Activated T-cell treated with anti-CD3 and anti-CD28 coated beads, Interleukin-2, amount 50 U/mL, for 1 hour (primary cell): ENCODE measurements around the gene MIF.
"Not testable (repeated sequence)": the region's sequence is repeated elsewhere in the genome, so short reads cannot be mapped to it uniquely, and the experiment has no call there.

Experiments
- DNase-seq: peaks from one replicate; pipeline ENCODE4 v3.0.0-alpha.2; 2020

MIF gene

GRCh38 chr22:23904573-23905254, 10.5 kb downstream of the MIF start:
- DNase-seq = no peak

- no peak for DNase-seq
These were observed 12.5 kb downstream of the MIF start for GRCh38 chr22:23906641-23907040.

GRCh38 chr22:23907423-23907822, 13.2 kb downstream of the MIF start:
- DNase-seq = not testable (repeated sequence)

DNA sequence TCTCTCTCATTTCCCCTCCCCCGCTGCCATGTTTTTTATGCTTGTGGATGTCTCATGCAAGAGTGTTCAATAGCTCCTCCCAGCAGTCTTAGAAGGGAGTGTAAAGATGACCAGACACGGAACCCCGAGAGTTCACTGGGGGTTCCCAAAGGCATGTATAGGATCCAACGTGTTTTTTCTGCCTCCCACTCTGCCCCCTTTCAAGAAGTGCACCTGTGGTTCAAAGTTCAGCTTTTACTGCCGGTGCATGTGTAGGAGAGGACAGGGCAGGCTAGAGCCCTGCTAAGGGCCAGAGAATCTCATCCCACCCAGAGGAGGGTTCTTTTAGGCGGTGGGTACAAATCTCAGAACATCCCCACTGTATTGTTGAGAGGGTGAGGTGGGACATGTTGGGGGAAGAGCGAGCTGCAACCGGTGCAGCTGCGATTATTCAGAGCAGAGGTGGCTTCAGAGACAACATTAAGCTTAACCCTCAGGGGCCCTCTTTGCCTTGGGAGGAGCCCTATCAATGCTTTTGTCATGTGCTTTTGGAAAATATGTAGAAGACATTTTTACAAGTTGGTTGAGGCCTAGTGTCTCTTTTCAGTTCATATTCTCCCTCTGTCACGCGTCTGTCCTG, 14.5 kb downstream of the MIF start:
- DNase-seq = no peak

- DNase-seq = no peak
These were observed 15.2 kb downstream of the MIF start for GRCh38 chr22:23909296-23909898.

DNA sequence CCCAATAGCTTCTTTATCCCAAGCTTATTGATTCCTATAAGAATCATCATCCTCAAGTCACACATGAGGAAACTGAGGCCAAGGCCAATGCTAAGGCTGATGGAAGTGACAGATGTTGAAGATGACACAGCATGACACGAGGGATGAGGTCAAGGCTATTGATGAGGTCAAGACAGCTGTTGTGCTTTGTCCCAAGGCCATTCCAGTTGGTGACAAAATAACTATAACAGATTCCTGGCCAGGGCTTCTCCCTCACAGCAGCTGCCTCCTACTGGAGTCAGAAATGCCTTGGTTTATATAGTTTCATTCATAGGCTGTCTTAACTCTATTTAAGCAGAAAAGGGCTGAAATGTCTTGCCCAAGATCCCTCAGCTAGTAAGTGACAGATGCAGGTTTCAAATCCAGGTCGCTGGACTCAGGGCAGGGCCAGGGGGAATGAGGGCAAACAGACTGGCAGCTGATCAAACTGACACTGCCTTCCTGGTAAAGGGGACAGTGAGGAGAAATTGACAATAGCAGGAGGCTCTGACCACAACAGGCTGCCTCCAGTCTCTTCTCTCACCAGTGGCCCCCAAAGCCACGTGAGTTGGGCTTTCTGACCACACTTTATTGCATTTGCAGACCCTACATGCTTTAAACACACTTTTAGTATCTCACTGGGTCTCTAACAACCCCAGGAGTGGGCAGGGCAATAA, 16.5 kb downstream of the MIF start:
- no peak for DNase-seq

DNA sequence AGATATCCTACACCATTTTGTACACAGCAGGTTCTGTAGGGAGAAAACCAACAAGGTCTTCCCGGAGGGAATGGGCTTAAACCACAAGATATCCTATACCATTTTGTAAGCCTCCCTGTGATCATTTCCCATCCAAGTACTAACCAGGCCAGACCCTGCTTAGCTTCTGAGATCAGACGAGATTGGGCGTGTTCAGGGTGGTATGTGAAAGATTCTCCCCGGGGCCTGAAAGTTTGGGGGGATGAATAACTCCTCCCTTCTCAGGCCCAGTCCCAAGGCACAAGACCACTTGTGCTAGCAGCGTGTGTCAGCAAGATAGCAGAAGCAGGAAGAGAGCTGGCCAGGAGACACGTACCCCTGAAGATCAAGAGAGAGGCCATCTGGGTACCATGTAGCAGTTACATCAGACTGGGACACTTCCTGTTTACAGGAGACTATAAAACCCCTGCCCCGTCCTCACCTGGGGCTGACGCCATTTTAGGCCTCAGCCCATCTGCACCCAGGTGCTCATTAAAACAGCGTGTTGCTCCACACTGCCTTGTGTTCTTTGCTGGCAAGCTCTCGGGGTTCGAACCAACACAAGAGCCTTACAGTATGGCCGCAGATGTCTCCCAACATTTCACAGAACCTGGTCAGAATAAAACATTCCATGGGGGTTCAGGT, 17.3 kb downstream of the MIF start:
- no peak for DNase-seq

DNA sequence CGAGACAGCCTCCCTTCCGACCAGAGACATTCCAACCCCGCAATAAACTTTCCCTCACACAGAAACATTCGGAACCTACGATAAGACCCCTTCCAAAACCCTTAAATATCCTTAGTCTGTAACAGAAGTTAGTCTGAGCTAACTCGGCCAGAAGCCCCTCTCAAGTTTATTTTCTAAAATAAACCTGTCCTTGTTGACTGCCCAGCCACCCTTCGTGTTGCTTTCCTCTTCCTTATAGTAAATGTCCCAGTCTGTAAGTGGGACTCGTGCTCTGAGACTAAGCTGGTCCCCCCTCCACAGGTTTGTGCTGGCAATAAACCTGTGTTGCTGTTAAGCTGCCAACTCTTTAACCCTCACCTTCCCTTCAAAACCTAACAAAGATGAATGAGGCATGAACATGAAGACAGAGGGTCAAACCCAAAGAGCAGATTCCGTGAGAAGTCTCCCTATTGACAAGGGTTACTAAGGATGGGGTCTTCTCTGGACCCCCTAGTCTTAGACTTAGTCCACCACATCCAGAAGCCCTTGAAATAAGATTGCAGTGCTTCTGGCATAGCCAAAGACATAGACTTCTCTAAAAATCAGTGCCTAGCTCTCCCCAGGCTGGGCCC, 18.2 kb downstream of the MIF start:
- no peak for DNase-seq

DNA sequence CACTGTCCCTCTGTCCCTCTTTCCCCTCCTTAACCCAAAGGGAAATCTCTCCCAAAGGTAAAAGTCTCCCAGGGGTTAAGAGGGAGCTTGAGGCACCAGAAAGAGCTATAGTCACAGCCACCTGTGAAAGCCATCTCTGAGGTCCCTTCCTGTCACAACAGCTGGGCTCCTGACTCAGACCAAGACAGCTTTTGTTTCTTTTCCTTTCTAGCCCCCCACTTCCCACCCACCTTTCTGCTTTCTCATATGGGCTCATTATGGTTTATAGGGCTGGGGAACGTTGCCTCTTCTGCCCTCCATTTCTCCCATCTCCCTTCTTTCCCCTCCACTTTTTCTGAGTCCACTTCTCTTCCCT, 19.1 kb downstream of the MIF start:
- no peak for DNase-seq

DNA sequence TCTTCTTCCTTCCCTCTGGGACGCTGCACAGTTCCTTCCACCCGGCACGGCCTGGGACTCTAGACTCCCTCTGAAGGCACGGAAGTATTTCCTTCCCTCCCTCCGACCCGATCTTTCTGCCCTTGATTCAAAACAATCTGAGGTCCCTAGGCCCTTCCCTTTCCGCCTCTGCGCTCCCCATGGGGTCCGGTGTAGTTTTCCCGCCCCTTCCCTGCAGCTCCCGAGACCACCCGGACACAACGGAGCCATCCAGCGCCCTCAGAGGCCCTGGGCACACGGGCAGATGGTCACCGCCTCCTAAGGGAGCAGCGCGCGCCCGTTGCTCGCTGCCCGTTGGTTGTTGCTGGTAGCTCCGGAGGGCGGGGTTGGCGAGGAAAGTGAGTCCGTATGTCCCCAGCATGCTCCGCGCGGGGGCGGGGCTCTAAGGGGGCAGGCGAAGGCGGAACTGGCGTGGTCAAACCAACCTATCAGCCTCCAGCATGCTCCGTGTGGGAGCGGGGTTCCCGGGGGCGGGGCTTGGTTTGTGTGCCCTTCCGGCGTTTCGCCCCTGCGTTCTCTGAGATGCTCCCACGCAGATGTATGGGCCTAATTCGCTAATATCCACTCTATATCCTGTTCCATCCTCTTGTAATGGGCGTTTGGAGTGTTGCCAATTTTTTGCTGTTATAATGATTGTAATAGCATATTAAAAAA, 19.6 kb downstream of the MIF start:
- DNase-seq = peak; percentile 98

DNA sequence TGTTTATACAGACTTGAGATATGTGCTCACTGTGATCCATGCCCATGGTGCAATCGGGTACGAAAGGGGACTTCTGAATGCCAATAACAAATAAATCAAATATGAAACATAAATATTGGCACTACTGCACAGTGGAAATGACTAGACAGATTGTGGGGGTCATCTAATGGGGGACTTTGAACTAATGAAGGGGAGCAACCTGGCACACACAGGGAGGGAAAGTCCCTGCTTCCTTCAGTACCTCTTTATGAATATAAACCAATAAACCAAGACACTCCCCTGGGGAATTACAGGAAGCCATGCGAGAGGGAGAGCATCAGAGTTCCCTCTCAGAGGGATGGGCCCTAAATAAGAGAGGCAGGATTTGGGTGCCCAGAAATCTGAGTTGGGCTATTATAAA, 21.1 kb downstream of the MIF start:
- no peak for DNase-seq

- not testable (repeated sequence) for DNase-seq
These were observed 26.1 kb downstream of the MIF start for GRCh38 chr22:23920267-23920611.

DNA sequence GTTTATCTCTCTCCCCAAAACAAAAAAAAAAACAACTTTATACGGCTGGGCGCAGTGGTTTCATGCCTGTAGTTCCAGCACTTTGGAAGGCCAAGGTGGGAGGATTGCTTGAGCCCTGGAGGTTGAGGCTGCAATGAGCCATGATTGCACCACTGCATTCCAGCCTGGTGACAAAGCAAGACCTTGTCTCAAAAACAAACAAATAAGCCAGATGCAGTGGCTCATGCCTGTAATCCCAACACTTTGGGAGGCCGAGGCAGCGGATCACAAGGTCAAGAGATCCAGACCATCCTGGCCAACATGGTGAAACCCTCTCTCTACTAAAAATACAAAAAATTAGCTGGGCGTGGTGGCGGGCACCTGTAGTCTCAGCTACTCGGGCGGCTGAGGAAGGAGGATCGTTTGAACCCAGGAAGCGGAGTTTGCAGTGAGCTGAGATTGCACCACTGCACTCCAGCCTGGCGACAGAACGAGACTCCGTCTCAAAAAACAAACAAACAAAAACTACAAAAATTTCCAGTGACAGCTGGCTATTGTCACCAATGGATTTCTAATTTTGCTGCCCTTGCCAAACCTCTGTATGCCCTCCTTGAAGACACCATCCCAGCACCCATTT, 27.5 kb downstream of the MIF start:
- not testable (repeated sequence) for DNase-seq

DNA sequence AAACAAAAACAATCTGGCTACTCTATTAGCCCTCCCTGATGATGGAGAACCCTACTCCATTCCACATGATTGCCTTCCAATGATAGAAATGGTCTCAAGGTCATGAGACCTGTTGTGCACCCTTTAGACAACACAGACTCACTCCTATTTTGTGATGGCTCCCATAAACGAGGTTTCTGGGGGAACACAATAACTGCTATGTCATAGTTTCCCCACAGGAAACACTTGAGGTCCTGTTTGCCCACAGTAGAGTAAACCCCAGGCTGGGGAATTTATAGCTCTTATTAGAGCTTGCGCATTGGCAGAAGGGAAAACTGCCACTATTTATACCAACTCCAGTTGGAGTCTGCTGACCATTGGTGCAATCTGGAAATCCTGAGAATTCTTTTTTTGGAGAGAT, 28.7 kb downstream of the MIF start:
- DNase-seq = no peak

DNA sequence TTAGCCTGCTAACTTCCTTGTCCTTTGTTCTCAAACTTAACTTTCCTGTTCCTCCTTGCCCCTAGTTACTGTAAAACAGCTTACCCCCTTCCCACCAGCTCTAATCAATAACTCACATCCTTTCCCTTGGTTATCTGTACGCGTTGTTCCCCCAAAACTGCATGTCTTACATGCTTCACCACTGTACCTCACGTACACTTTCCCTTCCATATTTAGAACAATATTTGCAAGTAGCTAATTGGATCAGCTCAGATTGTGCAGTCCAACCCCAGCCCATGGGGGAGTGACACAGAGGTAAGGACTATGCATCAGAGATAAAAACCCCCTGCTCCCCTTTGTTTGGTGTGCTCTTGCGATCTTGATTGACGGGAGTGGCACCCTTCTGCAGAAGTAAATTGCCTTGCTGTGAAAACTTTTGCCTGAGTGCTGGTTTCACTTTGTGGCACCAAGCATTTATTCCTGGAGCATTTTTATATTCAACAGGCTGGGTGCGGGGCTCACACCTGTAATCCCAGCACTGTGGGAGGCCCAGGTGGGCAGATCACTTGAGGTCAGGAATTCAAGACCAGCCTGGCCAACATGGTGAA, 30.9 kb downstream of the MIF start:
- DNase-seq = no peak

- DNase-seq = no peak
These were observed 32.4 kb downstream of the MIF start for GRCh38 chr22:23926561-23926960.

DNA sequence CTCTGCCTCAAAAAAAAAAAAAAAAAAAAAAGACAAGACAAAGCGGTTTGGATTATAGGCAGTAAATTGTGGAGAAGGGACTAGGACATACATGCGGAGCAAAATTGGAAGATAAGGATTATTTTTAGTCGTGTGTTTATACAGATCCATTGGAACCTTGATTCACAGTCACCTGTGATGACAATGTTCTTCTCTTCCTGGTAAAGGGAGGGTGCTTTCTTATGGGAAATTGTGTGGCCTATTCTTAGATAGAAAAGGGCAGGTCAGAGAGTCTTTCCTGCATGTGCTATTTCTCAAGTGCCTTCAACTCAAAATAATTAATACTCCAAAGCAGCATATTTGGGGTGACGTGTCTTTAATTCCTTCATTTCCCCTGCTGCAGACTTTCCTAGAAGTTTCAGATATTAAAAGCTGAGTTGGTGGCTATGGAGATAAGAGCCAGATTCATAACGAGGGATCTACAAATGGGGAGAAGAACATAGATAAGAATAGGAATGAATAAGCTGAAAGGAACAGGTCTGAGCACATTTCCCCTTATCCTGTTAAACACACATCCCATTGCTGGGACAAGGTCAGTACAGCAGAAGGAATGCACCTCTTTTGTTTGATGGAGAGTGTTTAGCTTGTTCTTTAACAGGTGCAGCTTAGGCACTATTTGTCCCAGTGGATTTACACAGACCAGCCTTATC, 44.3 kb downstream of the MIF start:
- DNase-seq = no peak

GRCh38 chr22:23939017-23939357, 44.8 kb downstream of the MIF start:
- no peak for DNase-seq

- DNase-seq = not testable (repeated sequence)
These were observed 46.0 kb downstream of the MIF start for GRCh38 chr22:23940166-23940565.
